Astrocyte (in vitro differentiated cells and primary cell): Measurements from ENCODE around the gene TRIM8. TPM values are rescaled to one million over a fixed set of nuclear protein-coding genes. Genes with fewer than 3 reads are reported as not detected.

Experiments used
- DNase-seq: peaks from one replicate; pipeline ENCODE4 v3.0.0-alpha.2; 2010; ENCODE audit warnings: low read depth
- FAIRE-seq: peaks from 2 replicates; lab custom pipeline; 2011; peaks lifted over from hg19 to GRCh38; lab: Jason Lieb, UNC
- H2AFZ ChIP-seq: 2 replicates; pipeline ENCODE4 v1.6.0; 2012; ENCODE audit warnings: low read depth, low read length, inconsistent platforms
- H3K27ac ChIP-seq: 2 replicates; pipeline ENCODE4 v1.5.1; 2011; ENCODE audit warnings: low read depth, low read length, inconsistent platforms
- H3K27me3 ChIP-seq: 2 replicates; pipeline ENCODE4 v1.6.0; 2011; ENCODE audit warnings: low read length, inconsistent platforms; ENCODE audit not compliant: insufficient read depth
- H3K36me3 ChIP-seq: 2 replicates; pipeline ENCODE4 v1.5.1; 2011; ENCODE audit warnings: low read length, inconsistent platforms; ENCODE audit not compliant: insufficient read depth
- H3K4me1 ChIP-seq: 2 replicates; pipeline ENCODE4 v1.5.1; 2011; ENCODE audit warnings: low read length, inconsistent platforms; ENCODE audit not compliant: insufficient read depth
- H3K4me2 ChIP-seq: 2 replicates; pipeline ENCODE4 v1.6.0; 2012; ENCODE audit warnings: low read length, inconsistent platforms
- H3K4me3 ChIP-seq: 2 replicates; pipeline ENCODE4 v1.5.1; 2011; ENCODE audit warnings: low read depth, mild to moderate bottlenecking, low read length, inconsistent platforms; ENCODE audit not compliant: insufficient read depth
- H3K79me2 ChIP-seq: 2 replicates; pipeline ENCODE4 v1.6.0; 2012; ENCODE audit warnings: mild to moderate bottlenecking, low read length, inconsistent platforms; ENCODE audit not compliant: insufficient read depth
- H3K9ac ChIP-seq: 2 replicates; pipeline ENCODE4 v1.6.0; 2012; ENCODE audit warnings: mild to moderate bottlenecking, low read length, inconsistent platforms
- H3K9me3 ChIP-seq: 2 replicates; pipeline ENCODE4 v1.5.1; 2012; ENCODE audit warnings: low read depth, mild to moderate bottlenecking, low read length, inconsistent platforms; ENCODE audit not compliant: insufficient read depth
- H4K20me1 ChIP-seq: 2 replicates; pipeline ENCODE4 v1.6.0; 2012; ENCODE audit warnings: low read length, inconsistent platforms; ENCODE audit not compliant: insufficient read depth
- H3K27ac Mint-ChIP-seq: one replicate; pipeline ENCODE4 v1.8.0; 2021; ENCODE audit warnings: mild to moderate bottlenecking, mixed read lengths; ENCODE audit not compliant: unreplicated experiment
- H3K27me3 Mint-ChIP-seq: one replicate; pipeline ENCODE4 v1.8.0; 2021; ENCODE audit warnings: low read depth, mixed read lengths; ENCODE audit not compliant: unreplicated experiment
- H3K36me3 Mint-ChIP-seq: one replicate; pipeline ENCODE4 v1.8.0; 2021; ENCODE audit warnings: low read depth, mixed read lengths; ENCODE audit not compliant: unreplicated experiment
- H3K4me1 Mint-ChIP-seq: one replicate; pipeline ENCODE4 v1.8.0; 2021; ENCODE audit warnings: low read depth, mixed read lengths; ENCODE audit not compliant: unreplicated experiment
- H3K4me3 Mint-ChIP-seq: one replicate; pipeline ENCODE4 v1.8.0; 2021; ENCODE audit warnings: mild to moderate bottlenecking, moderate library complexity, mixed read lengths; ENCODE audit not compliant: unreplicated experiment
- H3K9me3 Mint-ChIP-seq: one replicate; pipeline ENCODE4 v1.8.0; 2021; ENCODE audit warnings: mild to moderate bottlenecking, mixed read lengths; ENCODE audit not compliant: unreplicated experiment
- EZH2 ChIP-seq: IDR thresholded peaks from 2 replicates; pipeline ENCODE4 v1.6.1; 2012; ENCODE audit warnings: mild to moderate bottlenecking, low read length, inconsistent platforms; ENCODE audit not compliant: insufficient read depth
- total RNA-seq: library from RNA; stranded (reverse); gene quantifications from 2 replicates; pipeline ENCODE4 v1.2.1, GENCODE V29; 2021
- TF ChIP-seq, protein P1 (sequence below): IDR thresholded peaks from 2 replicates; pipeline ENCODE4 v1.5.1; 2011; ENCODE audit warnings: low read depth, mild to moderate bottlenecking, inconsistent platforms, low read length, moderate library complexity; ENCODE audit not compliant: insufficient read depth

TRIM8 gene
- total RNA-seq, 1 donor from 2014 or later = 117 TPM

- Mint-ChIP-seq H3K4me1 (peaks cover 75% of the 10 kb centered on the region), H3K27ac (peak overlapping the region; percentile 99), H3K27me3 (no peaks in the 10 kb centered on the region), H3K9me3 (no peaks in the 10 kb centered on the region), H3K36me3 (peaks cover 3% of the 10 kb centered on the region), H3K4me3 (no peak overlapping the region)
- DNase-seq = no peak
- Histone ChIP-seq H3K4me1 (peaks cover 61% of the 10 kb centered on the region), H3K4me2 (peak overlapping the region; percentile 63), H3K79me2 (no peaks in the 10 kb centered on the region), H3K27ac (peak overlapping the region; percentile 96), H4K20me1 (no peaks in the 10 kb centered on the region), H3K36me3 (no peaks in the 10 kb centered on the region), H3K9me3 (peaks cover 4% of the 10 kb centered on the region), H3K4me3 (no peak overlapping the region), H3K9ac (peak overlapping the region; percentile 81), H2AFZ (no peak overlapping the region), H3K27me3 (no peaks in the 10 kb centered on the region)
- TF ChIP-seq, protein P1, sequence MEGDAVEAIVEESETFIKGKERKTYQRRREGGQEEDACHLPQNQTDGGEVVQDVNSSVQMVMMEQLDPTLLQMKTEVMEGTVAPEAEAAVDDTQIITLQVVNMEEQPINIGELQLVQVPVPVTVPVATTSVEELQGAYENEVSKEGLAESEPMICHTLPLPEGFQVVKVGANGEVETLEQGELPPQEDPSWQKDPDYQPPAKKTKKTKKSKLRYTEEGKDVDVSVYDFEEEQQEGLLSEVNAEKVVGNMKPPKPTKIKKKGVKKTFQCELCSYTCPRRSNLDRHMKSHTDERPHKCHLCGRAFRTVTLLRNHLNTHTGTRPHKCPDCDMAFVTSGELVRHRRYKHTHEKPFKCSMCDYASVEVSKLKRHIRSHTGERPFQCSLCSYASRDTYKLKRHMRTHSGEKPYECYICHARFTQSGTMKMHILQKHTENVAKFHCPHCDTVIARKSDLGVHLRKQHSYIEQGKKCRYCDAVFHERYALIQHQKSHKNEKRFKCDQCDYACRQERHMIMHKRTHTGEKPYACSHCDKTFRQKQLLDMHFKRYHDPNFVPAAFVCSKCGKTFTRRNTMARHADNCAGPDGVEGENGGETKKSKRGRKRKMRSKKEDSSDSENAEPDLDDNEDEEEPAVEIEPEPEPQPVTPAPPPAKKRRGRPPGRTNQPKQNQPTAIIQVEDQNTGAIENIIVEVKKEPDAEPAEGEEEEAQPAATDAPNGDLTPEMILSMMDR = no peak
- no peak for TF ChIP-seq EZH2
- no peak for FAIRE-seq
These were observed 15.8 kb upstream of the TRIM8 start for GRCh38 chr10:102628451-102628911.

GRCh38 chr10:102629661-102630614 lies 14.3 kb upstream of the TRIM8 start:
- H3K27ac ChIP-seq = peak overlapping the region; percentile 96
- H4K20me1 ChIP-seq = no peaks in the 10 kb centered on the region
- H3K36me3 ChIP-seq = no peaks in the 10 kb centered on the region
- H3K9me3 ChIP-seq = no peaks in the 10 kb centered on the region
- peak overlapping the region; percentile 57 for H3K4me3 Mint-ChIP-seq
- H3K9me3 Mint-ChIP-seq = no peaks in the 10 kb centered on the region
- no peaks in the 10 kb centered on the region for H3K27me3 ChIP-seq
- peak; percentile 86 for FAIRE-seq
- no peaks in the 10 kb centered on the region for H3K79me2 ChIP-seq
- H3K27me3 Mint-ChIP-seq = no peaks in the 10 kb centered on the region
- H3K36me3 Mint-ChIP-seq = peaks cover 3% of the 10 kb centered on the region
- peaks cover 85% of the 10 kb centered on the region for H3K4me1 Mint-ChIP-seq
- H3K9ac ChIP-seq = peak overlapping the region; percentile 57
- H2AFZ ChIP-seq = no peak overlapping the region
- H3K4me1 ChIP-seq = peaks cover 66% of the 10 kb centered on the region
- peak; percentile 92 for DNase-seq
- H3K4me3 ChIP-seq = peak overlapping the region; percentile 22
- peak overlapping the region; percentile 66 for H3K4me2 ChIP-seq
- peak overlapping the region; percentile 99 for H3K27ac Mint-ChIP-seq
- no peak for TF ChIP-seq EZH2
- TF ChIP-seq, protein P1 = no peak
